IMR-90 (cell line): ENCODE data around the gene RCL1. TPM values are rescaled to one million over a fixed set of nuclear protein-coding genes. Genes with fewer than 3 reads are reported as not detected.

Source experiments
- ATAC-seq: fragments of 200-7000 bp; cut with Tn5 transposase; 2 replicates; pipeline ENCODE4 v1.9.1; 2020; ENCODE audit warnings: low read depth, mild to moderate bottlenecking, moderate library complexity
- BruUV-seq: library from RNA; stranded (reverse); fragments of 400-500 nt; replicated peaks from 2 replicates; lab custom pipeline; 2021; lab: Mats Ljungman, UMichigan
- CTCF ChIA-PET: fragments of 300-600 bp; formaldehyde crosslinking; extraction: SDS; loops from one replicate; lab custom pipeline; 2021; ENCODE audit warnings: antibody characterized with exemption; lab: Yijun Ruan, JAX
- POLR2A ChIA-PET: fragments of 300-600 bp; sonication (Branson Sonifier 250); formaldehyde crosslinking; loops from one replicate; lab custom pipeline; 2022; ENCODE audit warnings: antibody characterized with exemption; ENCODE audit not compliant: unreplicated experiment; lab: Charles Lee
- DNase-seq: peaks from one replicate; pipeline ENCODE4 v3.0.0; 2013
- H2AFZ ChIP-seq: replicated peaks from 2 replicates; pipeline ENCODE3; 2013; ENCODE audit warnings: low read length, mild to moderate bottlenecking; ENCODE audit not compliant: poor library complexity
- H2AK5ac ChIP-seq: 2 replicates; pipeline ENCODE4 v1.6.1; 2013; ENCODE audit warnings: low read depth, low read length, inconsistent platforms
- H2AK9ac ChIP-seq: replicated peaks from 2 replicates; pipeline ENCODE3; 2013; ENCODE audit warnings: mild to moderate bottlenecking, low read depth, low read length, moderate library complexity; ENCODE audit not compliant: poor library complexity
- H2BK120ac ChIP-seq: 2 replicates; pipeline ENCODE4 v1.6.1; 2013; ENCODE audit warnings: low read depth, low read length, inconsistent platforms
- H2BK15ac ChIP-seq: 3 replicates; pipeline ENCODE4 v1.6.1; 2013; ENCODE audit warnings: low read depth, low read length, inconsistent platforms
- H2BK20ac ChIP-seq: 2 replicates; pipeline ENCODE4 v1.6.1; 2013; ENCODE audit warnings: low read depth, mild to moderate bottlenecking, inconsistent platforms, low read length, moderate library complexity
- H2BK5ac ChIP-seq: 2 replicates; pipeline ENCODE4 v1.6.1; 2013; ENCODE audit warnings: mild to moderate bottlenecking, low read depth, low read length, inconsistent platforms; ENCODE audit not compliant: poor library complexity, severe bottlenecking
- H3K14ac ChIP-seq: replicated peaks from 2 replicates; pipeline ENCODE4 v1.6.1; 2013; ENCODE audit warnings: low read depth, low read length, inconsistent platforms
- H3K18ac ChIP-seq: 2 replicates; pipeline ENCODE4 v1.6.1; 2013; ENCODE audit warnings: low read depth, low read length, control low read depth
- H3K23ac ChIP-seq: 2 replicates; pipeline ENCODE4 v1.6.1; 2013; ENCODE audit warnings: low read depth, low read length, inconsistent platforms
- H3K27ac ChIP-seq: 2 replicates; pipeline ENCODE4 v1.5.1; 2013; ENCODE audit warnings: mild to moderate bottlenecking, control low read depth, low read length; ENCODE audit not compliant: insufficient read depth
- H3K27me3 ChIP-seq: 2 replicates; pipeline ENCODE4 v1.6.1; 2013; ENCODE audit warnings: low read length; ENCODE audit not compliant: control insufficient read depth, insufficient read depth
- H3K36me3 ChIP-seq: 2 replicates; pipeline ENCODE4 v1.6.1; 2013; ENCODE audit warnings: low read length, mixed read lengths; ENCODE audit not compliant: control insufficient read depth, insufficient read depth
- H3K4ac ChIP-seq: 2 replicates; pipeline ENCODE4 v1.6.1; 2013; ENCODE audit warnings: low read depth, low read length, inconsistent platforms
- H3K4me1 ChIP-seq: 2 replicates; pipeline ENCODE4 v1.6.1; 2013; ENCODE audit warnings: low read length, mixed read lengths; ENCODE audit not compliant: control insufficient read depth, insufficient read depth
- H3K4me2 ChIP-seq: 2 replicates; pipeline ENCODE4 v1.6.1; 2013; ENCODE audit warnings: low read depth, mild to moderate bottlenecking, control low read depth, low read length, moderate library complexity
- H3K4me3 ChIP-seq: 2 replicates; pipeline ENCODE4 v1.5.1; 2013; ENCODE audit warnings: low read depth, mild to moderate bottlenecking, control low read depth, low read length, moderate library complexity; ENCODE audit not compliant: insufficient read depth
- H3K56ac ChIP-seq: 2 replicates; pipeline ENCODE4 v1.6.1; 2013; ENCODE audit warnings: low read length, inconsistent platforms; ENCODE audit not compliant: insufficient read depth; ENCODE audit errors: extremely low read depth
- H3K79me1 ChIP-seq, 2 experiments: 2 replicates each; pipeline ENCODE4 v1.6.1; 2013; ENCODE audit warnings: low read length in 2 of 2, inconsistent platforms in 1 of 2, low read depth in 1 of 2
- H3K9ac ChIP-seq: 2 replicates; pipeline ENCODE4 v1.6.1; 2013; ENCODE audit warnings: low read depth, low read length, control low read depth
- H3K9me1 ChIP-seq: 2 replicates; pipeline ENCODE4 v1.6.1; 2013; ENCODE audit warnings: low read length, inconsistent platforms; ENCODE audit not compliant: insufficient read depth
- H3K9me3 ChIP-seq: 2 replicates; pipeline ENCODE4 v1.6.1; 2013; ENCODE audit warnings: low read length; ENCODE audit not compliant: control insufficient read depth, insufficient read depth
- H4K20me1 ChIP-seq: 2 replicates; pipeline ENCODE4 v1.6.1; 2013; ENCODE audit warnings: low read length, inconsistent platforms; ENCODE audit not compliant: insufficient read depth
- H4K5ac ChIP-seq: 2 replicates; pipeline ENCODE4 v1.6.1; 2013; ENCODE audit warnings: mild to moderate bottlenecking, low read depth, low read length, control low read depth
- H4K8ac ChIP-seq, 2 experiments: 2 replicates each; pipeline ENCODE4 v1.6.1; 2013; ENCODE audit warnings: low read depth in 2 of 2, low read length in 2 of 2, control low read depth in 1 of 2, inconsistent platforms in 1 of 2
- H4K91ac ChIP-seq: 2 replicates; pipeline ENCODE4 v1.6.1; 2013; ENCODE audit warnings: low read depth, low read length, inconsistent platforms; ENCODE audit not compliant: insufficient read depth
- ELK1 ChIP-seq: fragments of 150-350 bp; IDR thresholded peaks from 2 replicates; pipeline ENCODE4 v1.6.1; 2016; ENCODE audit warnings: low read depth, mild to moderate bottlenecking, low read length, moderate library complexity, borderline replicate concordance
- NFE2L2 ChIP-seq: fragments of 150-350 bp; IDR thresholded peaks from 2 replicates; pipeline ENCODE4 v1.6.1; 2016; ENCODE audit warnings: low read depth, mild to moderate bottlenecking, low read length
- WGBS, 2 experiments: methylation state at CpG; one replicate each; pipeline versions ENCODE4 v1.1.5 to v1.1.7; 2013; ENCODE audit warnings: missing lambda C conversion rate in 2 of 2; ENCODE audit not compliant: insufficient read length in 1 of 2; ENCODE audit errors: extremely low coverage in 2 of 2; 5-methylcytosine and 5-hydroxymethylcytosine counted together
- dilution Hi-C: fragments of 300-500 bp; cut with HindIII; formaldehyde crosslinking; loops from one replicate; pipeline ENCODE4 v1.14.3; 2018; ENCODE audit warnings: low sequenced_read_pairs; ENCODE audit not compliant: unreplicated experiment
- in situ Hi-C: fragments of 300-500 bp; cut with MboI; formaldehyde crosslinking; loops from 3 replicates; pipeline ENCODE4 v1.14.3; 2019; ENCODE audit warnings: low sequenced_read_pairs, inconsistent platforms, mixed read lengths
- intact Hi-C: fragments of 100-400 bp; cut with micrococcal nuclease; formaldehyde crosslinking; loops from 2 replicates; pipeline ENCODE4 v1.10.0; 2022
- polyA plus RNA-seq, 3 experiments: library from polyadenylated mRNA; depleted of rRNA; stranded (reverse); fragments of >200 nt; gene quantifications; 2 replicates each; pipeline ENCODE4 v1.2.3, GENCODE V29; 2012; ENCODE audit warnings: low replicate concordance in 1 of 3
- total RNA-seq: library from RNA; depleted of rRNA; stranded (reverse); fragments of >200 nt; gene quantifications from 2 replicates; pipeline ENCODE4 v1.2.3, GENCODE V29; 2012

RCL1 gene
- total and polyA plus RNA-seq, 2 of the 4 experiments (the other 2 are of a cell fraction) = 12.3 to 13.8 TPM

DNA sequence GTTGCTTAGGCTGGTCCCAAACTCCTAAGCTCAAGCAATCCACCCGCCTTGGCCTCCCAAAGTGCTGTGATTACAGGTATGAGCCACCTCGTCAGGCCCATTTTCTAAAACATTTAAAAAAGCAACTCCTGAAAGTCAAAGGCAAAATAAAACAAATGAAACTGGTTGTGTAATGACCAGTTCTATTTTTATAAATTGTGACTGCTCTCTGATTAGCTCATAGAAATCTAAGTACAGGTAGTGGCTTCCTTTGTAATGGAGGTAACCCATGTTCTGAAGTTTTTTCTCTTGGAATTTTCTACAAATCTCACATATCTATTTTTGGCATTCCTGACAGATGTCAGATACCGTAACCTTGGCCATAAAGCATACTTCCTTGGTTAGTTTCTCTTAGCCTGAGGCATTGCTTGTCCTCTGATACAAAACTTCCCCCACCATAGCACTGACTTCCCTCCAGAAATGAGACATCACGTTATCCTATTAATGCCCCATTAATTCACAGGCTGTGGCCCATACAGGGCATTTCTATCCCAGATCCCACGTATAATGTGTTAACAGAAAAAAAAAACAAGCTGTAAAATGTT, 37.6 kb upstream of the RCL1 start:
- Histone ChIP-seq H3K4me1 (peaks cover 2% of the 10 kb centered on the region; the same call in 1 of the 2 replicates), H2BK120ac (no peak overlapping the region), H3K4me2 (no peak overlapping the region), H3K14ac (no peak overlapping the region), H2AK5ac (no peak overlapping the region), H2BK20ac (no peak overlapping the region), H3K9me1 (no peaks in the 10 kb centered on the region), H3K18ac (no peak overlapping the region), H4K8ac (no peak overlapping the region), H3K9me3 (no peaks in the 10 kb centered on the region), H3K4ac (no peak overlapping the region), H3K36me3 (no peaks in the 10 kb centered on the region), H4K91ac (no peak overlapping the region), H2BK5ac (no peak overlapping the region), H3K4me3 (no peak overlapping the region), H2AK9ac (no peak overlapping the region), H3K27ac (no peak overlapping the region), H3K9ac (no peak overlapping the region), H2BK15ac (no peak overlapping the region), H3K56ac (no peak overlapping the region), H2AFZ (no peak overlapping the region), H3K79me1 (no peaks in the 10 kb centered on the region), H4K20me1 (no peaks in the 10 kb centered on the region), H3K27me3 (peaks cover 3% of the 10 kb centered on the region; the same call in 1 of the 2 replicates), H3K23ac (no peak overlapping the region), H4K5ac (no peak overlapping the region)
- dilution Hi-C loops = no loop called here
- no TSS peak for BruUV-seq
- no peak for DNase-seq
- in situ Hi-C loops = loop anchor here (5.0 to 25.0 kb wide), 4 partner anchors 232 to 842 kb away; partner anchors contain the start of genes INSL6, JAK2 and PLGRKT
- intact Hi-C loops = loop anchor here (5.0 to 10.0 kb wide), 3 partner anchors 300 to 837 kb away; partner anchors contain the start of gene INSL6
- CTCF ChIA-PET = interaction anchor here (0.6 kb wide), 1 partner anchor 10 kb away, joined by 3 read pairs; no protein-coding TSS in a partner anchor
- TF ChIP-seq NFE2L2 (no peak), ELK1 (no peak)
- no peak for ATAC-seq
- POLR2A ChIA-PET = interaction anchor here (0.6 kb wide), 1 partner anchor 1812 kb away, joined by 3 read pairs; no protein-coding TSS in a partner anchor
- WGBS, 2 experiments = 67% methylated on average over 1 of the region's 5 CpGs; no CpG with 5 or more reads in 1 of the 2 experiments
